HG02852 (cell line): ENCODE results near the gene SOX6.
"Not testable (repeated sequence)": the region's sequence is repeated elsewhere in the genome, so short reads cannot be mapped to it uniquely, and the experiment has no call there.

Experiments used
- ATAC-seq: cut with Tn5 transposase; IDR thresholded peaks from one replicate; pipeline ENCODE4 v1.9.1; 2021; ENCODE audit warnings: mild to moderate bottlenecking, moderate library complexity; ENCODE audit not compliant: unreplicated experiment

Gene SOX6

DNA sequence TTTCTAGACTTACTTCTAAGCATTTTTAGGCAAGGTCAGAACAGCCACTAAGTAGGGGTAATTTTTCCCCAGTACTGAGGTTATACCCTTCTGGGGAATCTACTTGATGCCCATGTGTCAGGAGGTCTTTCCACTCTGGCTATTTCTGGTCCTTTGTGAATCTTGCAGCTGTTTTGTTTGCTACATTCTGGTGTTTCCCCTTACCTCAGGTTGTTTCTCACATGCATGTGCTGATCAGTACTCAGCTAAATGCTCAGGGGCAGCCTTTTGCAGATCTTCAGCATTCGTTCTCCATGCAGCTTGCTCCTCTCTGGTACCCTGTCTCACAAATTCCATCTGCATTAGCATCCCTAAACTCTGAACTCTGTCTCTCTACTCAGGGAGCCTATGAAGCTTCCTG is 303.6 kb downstream of the SOX6 start:
- ATAC-seq: no peak

DNA sequence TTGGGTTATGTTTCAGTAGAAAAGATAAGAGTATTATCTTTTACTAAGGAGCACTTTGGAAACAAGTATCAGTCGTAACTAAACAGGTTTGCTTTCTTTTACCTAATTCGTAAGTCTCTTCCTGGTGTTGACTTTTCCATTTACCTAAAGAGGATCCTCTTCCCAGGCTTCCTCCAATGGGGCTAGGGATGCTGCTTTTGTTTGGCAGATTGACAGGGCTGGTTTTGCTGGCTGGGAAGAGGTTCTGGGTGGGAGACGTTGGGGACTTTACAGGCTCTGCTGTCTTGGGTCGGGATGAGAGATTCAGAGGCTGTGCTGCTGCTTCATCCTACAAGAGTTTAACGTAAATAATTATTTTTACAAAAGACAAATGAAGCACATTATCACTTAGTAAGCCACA is 306.7 kb downstream of the SOX6 start:
- no peak for ATAC-seq

DNA sequence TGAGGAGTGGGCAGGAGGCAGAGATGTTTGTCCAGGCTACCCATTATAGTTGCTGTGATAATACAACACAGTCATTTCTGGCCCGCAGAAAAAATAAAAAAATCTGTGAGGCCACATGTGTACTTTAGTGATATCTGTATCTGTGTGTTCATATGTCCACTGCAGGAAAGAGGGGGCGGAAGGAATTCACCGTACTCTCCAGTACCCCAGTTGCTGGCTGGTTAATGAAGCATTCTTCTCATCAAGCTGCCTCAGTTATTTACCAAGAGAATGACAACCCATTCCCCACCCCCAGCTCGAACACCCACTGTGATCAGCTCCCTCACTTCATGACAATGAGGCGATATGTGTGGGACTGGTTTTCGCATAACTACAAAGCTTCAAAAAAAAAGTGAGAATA is 309.3 kb downstream of the SOX6 start:
- no peak for ATAC-seq

DNA sequence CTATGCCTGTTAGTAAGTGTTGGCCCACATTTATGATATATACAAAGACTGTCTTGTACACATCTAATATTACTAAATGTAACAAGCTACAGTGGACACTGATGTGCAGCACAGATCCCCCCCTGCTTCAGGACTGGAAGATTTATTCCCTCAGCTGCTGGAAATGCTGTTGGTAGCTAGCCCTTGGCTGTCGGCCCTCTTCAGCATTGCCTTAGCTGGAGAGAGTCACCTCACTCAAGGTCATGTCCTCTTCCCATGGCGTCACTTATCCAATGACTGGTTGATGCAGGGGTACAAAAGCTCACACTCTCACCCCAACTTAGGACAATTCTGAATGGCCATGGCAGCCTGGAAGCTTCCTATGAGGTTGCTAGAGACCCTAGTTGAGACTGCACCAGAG is 312.7 kb downstream of the SOX6 start:
- ATAC-seq: no peak

DNA sequence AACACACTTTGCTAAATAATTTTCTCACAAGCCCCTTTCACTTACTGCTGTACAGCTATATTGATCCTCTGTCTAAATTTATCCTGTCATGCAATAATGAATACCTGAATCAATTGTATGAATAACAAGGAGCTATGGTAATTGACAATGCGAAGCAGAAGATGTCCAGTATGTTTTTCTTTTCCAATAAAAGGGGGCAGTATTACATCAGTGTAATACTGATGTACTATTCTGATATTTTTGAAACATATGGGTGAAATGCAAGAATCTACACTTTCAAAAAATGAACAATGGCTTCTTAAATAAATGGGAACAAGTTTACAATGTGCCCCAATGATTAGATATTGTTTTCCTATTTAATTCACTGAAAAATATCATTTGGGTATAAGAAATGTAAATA is 315.1 kb downstream of the SOX6 start:
- ATAC-seq: no peak

DNA sequence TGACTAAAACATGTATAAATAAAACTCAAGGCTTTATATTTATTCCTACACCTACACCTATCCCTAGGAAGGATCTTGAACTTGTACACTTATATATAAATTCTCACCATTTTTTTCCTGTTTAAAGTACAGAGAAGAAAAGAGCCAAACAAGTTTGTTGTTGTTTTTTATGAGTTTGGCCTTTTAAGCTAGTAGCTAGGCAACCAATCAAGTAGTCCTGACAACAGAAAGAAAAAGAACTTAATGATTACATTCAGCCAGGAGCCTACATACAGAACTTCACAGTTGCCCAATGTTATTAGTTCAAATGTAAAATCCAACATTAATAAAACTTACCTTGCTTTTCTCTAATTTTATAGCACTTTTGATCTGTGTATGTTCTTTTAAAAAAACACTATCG is 316.2 kb downstream of the SOX6 start:
- ATAC-seq: no peak

DNA sequence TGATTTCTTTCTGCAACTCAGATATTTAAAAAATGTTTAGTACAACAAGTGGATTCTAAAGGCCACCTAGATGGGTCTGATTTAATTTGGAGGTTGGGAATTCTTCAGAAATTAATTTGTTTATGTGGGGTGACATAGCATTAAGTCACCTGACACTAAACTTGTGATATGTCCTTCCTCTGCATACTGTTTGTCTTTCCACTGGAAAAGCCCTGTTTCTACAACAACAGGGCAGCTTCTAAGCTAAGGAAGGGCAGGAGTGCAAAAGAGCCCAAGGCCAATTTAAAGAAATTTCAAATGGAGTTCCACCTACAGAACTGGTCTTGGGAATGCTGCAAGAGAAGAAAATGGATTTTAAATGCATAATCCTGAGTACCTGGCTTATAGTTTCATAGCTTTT is 319.2 kb downstream of the SOX6 start:
- no peak for ATAC-seq

DNA sequence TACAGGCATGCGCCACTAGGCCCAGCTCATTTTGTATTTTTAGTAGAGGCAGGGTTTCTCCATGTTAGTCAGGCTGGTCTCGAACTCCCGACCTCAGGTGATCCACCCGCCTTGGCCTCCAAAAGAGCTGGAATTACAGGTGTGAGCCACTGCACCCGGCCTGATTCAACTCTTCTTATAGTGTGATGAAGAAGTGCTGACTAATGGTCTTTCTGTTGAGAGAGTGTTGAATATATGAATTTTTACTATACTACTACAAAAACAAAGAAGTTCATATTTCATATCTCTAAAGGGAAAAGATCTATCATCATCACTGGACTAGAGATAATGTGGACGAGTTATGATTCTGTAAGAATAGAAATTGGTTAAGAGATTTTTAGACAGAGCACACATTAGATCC is 320.1 kb downstream of the SOX6 start:
- no peak for ATAC-seq

DNA sequence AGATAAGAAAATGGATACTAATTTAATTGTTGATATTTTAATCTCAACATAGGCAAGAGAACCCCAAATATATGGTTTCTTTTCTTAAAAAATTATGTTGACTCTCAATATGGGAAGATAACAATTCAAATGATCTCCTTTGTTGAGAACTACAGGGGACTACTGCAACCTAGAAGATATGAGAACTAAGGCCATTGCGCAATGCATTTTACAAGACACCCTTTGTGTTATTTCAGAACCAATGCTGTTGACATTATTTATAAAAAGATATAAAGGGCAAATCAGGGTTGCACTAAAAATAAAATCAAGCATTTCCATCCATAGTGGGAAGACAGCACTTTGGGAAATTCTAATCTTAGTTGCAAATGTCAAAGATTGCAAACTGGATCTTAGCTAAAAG is 322.3 kb downstream of the SOX6 start:
- ATAC-seq: no peak

DNA sequence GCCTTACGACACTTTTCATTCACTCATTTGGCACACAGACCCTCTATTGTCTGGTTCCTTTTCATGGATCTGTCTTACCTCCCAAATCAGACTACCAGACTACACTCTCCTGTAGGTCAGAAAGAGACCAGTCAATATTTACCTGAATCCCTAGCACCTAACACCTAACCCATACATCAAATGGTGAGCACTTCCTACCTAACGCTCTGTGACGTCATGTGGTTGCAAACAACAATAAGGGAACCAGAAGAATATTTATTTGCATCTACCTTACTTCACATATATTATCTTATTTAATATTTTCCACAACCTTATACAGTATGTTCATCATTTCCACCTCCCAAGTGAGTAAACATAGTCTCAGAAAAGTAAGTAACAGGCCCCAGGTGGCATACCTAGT is 323.4 kb downstream of the SOX6 start:
- no peak for ATAC-seq

DNA sequence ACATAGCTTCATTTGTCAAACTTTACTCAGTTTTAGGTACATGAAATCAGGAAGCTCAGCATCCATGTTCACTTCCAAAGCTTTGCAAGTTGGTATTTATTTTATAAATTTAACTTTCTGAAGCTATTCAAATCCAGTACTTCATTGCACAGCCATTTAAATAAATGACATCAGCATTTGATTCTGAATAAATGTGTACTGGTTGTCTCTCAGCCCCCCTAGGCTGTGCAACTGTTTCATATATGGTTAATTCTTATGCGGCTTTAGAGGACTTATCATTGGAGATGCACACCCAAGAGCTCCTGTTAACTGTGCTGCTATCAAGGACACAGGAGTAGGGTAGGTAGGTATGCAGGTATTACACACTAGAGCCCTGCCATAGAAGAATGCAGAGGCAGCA is 325.1 kb downstream of the SOX6 start:
- ATAC-seq: no peak

DNA sequence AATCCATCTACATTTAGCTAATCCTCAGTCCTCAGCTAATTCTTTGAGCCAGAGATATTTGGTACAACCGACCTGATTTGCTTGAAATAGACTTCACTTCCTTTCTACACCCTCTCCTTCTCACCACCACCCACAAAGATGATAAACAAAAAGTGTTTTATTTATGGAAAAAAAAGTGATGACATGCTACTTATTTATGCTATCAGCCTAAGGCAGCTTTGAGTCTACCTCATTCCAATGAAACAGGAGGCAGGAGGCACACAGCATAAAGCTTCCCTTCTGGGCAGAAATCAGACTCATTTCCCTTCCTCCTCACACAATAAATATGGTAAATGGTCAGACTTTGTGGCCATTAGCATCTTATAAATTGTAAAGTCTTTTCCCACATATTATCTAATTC is 325.7 kb downstream of the SOX6 start:
- no peak for ATAC-seq

DNA sequence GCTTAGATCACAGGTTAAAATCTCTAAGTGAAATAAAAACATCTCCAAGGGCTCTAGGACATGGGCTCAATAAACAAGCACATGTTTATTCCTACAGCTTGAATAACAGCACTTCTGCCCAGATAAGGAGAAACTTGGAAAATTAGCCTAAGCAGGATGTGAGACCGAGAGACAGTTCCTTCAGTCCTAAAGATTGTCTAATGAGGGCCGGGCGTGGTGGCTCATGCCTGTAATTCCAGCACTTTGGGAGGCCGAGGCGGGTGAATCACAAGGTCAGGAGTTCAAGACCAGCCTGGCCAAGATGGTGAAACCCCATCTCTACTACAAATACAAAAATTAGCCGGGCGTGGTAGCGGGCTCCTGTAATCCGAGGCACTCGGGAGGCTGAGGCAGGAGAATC is 327.2 kb downstream of the SOX6 start:
- ATAC-seq: not testable (repeated sequence)

DNA sequence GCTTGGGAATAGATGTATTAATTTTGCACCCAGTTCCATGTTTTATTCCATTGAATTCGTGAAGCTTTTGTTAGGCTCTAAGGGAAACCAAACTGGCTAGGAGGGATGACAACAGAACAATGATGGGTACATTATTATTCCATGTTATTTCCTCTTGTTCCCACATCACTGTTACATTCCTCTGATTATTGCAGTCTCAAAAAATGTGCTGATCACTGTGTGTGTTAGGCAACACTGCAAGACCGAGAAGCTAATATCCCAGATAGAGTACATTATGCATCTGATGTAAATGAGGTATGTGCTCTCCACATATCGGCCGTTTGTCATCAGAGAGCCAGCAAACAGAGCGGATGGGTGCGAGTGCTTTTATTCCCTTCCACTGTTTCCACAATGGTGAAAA is 327.9 kb downstream of the SOX6 start:
- ATAC-seq: no peak

DNA sequence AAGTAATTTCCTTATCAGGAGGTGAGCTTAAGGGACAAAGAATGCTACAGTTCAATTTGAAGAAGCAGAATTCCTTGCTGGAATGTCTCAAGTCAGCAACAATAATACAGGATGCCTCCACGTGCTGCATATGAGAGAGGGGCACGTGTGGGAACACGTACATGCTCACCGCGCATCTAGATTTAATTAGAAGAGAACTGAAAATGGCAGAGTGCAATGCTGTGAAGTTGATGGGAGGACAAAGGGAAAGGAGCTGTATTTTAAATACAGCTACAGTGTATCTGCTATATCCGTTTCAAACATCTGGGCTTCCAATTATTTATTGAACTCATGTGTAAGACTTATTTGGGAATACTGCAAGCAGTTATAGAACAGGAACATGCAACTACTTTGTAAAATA is 328.7 kb downstream of the SOX6 start:
- no peak for ATAC-seq

DNA sequence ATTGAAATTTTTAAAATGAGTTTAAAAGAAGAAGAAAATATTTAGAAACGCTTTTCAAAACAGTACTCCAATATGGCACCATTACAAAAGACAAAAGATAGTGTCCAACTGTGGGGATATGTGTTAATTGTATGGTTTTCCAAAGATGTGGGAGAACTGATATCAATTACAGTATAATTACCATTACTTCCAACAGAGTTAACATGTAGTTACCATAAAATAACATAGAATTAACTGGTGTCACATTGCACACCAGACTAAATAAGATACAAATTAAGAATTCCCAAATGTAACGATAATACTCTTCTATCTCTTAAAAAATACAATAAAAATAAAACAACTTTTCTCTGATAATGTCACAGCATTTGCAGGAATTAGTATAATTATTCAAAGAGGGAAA is 329.5 kb downstream of the SOX6 start:
- ATAC-seq: no peak

DNA sequence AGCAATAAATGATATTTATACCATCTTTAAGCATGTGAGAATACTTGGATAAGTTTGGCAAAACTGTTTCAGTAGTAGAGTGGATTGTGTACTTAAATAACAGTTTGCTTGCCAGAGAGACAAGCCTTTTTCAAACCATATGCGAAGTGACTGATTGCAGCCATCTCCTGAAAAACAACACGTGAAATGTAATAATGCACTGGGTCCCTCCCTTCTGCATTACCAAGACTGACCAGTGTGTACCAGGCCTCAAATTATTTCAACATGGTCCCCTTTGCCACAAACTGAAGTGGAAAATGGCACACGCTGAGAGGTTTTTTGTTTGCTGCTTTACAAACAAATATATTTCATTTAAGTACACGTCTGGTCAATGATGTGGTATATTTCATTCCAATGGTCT is 337.4 kb downstream of the SOX6 start:
- ATAC-seq: no peak

DNA sequence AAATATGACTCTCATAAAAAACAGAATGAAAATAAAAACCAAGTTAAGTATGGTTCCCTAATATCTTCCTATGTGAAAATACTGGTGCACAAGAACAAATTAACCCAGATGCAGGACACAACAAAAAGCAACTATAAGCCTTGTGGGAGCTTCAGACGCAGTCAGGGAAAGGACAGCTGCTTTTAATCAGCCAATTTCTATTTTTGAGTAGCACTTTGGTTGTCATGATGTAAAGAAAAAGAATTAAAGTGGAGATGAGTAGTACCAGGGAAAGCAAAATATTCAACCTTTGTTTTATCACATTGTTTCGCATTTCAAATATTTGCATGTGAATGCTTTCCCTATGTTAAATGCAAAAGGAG is 339.9 kb downstream of the SOX6 start:
- no peak for ATAC-seq

DNA sequence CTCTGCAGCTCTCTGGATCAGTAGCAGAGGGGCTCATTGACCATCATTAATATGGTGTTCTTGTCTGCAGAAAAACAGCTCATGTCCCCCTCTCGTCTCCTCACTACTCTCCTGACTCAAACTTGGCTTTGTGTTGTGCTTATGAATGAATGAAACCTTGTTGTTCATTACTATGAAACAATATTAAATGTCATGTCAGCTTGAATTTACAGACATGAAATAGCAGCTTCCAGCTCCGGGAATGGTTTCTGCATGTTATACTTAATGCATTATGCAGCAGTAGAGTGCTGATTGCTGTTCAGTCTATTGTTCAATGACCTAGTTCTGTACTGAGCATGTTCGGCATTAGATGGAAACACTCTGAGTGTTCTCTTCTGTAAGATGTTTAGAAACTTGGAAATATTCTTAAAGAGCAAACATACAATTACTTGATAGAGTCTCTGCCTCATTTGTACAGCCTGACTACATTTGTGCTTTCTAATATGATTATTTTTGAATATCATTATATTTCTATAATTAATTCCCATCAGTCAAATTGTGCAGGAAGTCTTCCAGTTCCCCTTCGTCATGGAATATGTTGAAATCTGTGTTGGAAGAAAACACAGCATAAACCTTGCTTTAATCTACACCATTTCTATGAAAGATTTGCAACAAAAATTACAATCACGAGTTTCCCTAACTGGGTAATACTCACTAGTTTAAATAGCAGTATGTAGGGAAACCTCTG is 340.4 kb downstream of the SOX6 start:
- no peak for ATAC-seq

DNA sequence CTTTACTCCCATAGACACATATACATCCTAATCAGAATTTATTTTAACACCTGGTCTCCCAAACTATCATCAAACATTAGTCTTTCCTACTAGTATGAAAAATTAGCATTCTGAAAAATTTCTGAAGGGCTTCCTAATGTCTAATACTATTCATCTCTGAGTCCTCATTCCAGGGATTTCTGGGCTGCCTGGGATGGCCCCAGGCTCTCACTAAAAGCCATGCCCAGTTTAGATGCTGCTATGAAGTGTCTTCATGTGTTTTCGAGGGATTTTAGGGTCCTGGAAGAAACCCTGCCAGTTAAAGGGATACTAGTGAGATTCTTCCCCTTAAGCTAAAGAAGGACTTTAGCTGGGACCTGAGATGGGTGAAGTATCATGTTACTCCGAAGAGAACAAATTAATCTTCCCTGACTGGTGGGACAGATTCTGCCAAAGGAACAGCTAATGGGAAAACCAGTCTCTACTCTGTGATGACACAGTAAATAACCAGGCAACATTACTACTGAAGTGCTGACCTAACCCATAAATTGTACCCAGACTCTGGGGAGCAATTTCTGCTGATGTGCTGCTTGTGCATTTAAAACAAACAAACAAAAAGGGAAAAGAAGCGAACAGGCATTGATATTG is 342.6 kb downstream of the SOX6 start:
- ATAC-seq: no peak

DNA sequence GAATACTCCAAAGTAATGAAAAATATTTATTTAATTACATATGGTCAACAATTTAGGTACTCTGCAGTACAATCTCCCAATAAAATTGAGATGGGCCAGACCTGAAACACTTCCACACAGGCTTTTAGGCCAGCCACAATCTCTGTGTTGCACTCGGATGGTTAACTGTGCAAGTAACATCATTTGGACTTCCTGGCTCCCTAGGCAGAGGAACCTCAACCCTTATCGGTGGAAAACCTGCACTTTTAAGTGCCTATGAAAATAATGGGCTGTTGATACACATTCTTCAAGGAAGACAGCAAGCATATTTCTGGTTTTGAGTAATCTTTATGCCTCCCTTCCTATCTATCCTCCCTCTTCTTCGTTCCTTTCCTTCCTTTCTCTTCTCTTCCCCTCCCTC is 343.1 kb downstream of the SOX6 start:
- ATAC-seq: no peak

DNA sequence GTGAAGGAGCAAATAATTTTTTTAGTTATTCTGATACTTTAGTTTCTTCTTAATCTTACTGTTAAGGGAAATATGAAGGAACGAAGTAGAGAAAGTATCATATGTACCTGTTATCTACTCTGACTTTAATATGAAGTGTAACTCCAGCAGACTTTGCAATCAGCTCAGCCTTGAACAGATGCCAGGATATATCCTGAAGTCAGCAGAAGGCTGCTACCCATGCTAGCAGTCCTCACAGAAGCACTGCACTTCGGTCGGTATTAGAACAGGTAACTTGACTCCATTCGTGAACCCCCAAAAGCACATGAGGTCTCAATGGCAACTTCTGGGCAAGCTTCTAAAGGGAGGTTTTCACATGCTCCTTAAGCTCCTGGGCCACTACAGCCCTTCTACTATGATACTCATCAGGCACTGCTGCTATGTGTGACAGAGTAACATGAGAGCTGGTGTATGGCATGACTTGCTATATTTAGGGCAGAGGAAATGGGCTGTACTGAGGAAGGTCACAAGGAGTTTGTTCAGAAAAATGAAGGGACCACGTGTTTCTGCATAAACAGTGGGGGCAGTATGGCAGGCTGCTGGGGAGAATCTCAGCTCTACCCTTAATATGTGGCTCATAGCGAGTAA is 344.1 kb downstream of the SOX6 start:
- no peak for ATAC-seq

DNA sequence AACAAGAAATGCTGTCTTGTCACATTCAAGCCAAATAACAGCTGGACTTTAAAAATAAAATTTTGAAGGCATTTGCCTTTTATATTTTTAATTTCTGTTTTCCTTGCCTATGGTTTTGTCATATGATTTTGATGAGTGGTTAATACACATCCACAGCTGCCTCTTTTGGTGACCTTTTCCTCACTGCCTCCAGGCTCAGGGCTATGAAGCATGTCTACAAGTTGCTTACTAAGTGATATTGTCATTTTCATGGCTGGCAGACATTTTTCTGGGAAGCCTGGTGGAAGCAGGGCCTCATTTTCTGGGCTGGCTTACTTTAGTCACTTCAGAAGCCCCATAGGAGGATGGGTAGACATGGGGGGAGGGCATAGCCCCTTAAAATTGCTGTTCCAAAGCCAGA is 344.9 kb downstream of the SOX6 start:
- no peak for ATAC-seq
